Stimulated activated CD4-positive, alpha-beta T cell treated with anti-CD3 and anti-CD28 coated beads, Interleukin-4, amount 100 ng/mL, for 24 hours (primary cell): ENCODE results near the gene SLC37A4.
A peak's percentile ranks its signal among the peaks of the same experiment; 100 is the strongest.
"Not testable (repeated sequence)": the region's sequence is repeated elsewhere in the genome, so short reads cannot be mapped to it uniquely, and the experiment has no call there.

ENCODE experiments used
- DNase-seq: peaks from one replicate; pipeline ENCODE4 v3.0.0-alpha.2; 2020

The SLC37A4 gene

GRCh38 chr11:119030329-119031047 is at the start of gene SLC37A4:
SLC37A4 (minus strand) TSS chr11:119030877.
- peak; percentile 96 for DNase-seq

GRCh38 chr11:119078675-119079420 is 48.2 kb upstream of the SLC37A4 start:
- no peak for DNase-seq

GRCh38 chr11:119077839-119078238 is 47.2 kb upstream of the SLC37A4 start:
- DNase-seq, result no peak

GRCh38 chr11:119067371-119068222 is 36.9 kb upstream of the SLC37A4 start, which contains the start of gene VPS11:
VPS11 (plus strand) TSS chr11:119067818; CDS start chr11:119067824, 6 bp downstream.
- DNase-seq, result peak; percentile 99

- peak; percentile 52 for DNase-seq
These were observed 34.7 kb upstream of the SLC37A4 start for GRCh38 chr11:119065369-119065768.

- DNase-seq, result no peak
These were observed 32.1 kb upstream of the SLC37A4 start for GRCh38 chr11:119062779-119063178.

- no peak for DNase-seq
These were observed 30.6 kb upstream of the SLC37A4 start for GRCh38 chr11:119061256-119061655.

GRCh38 chr11:119059128-119059527 is 28.5 kb upstream of the SLC37A4 start:
- not testable (repeated sequence) for DNase-seq

GRCh38 chr11:119057000-119057769 is 26.5 kb upstream of the SLC37A4 start, which contains the start of gene HYOU1:
HYOU1 (minus strand) TSS chr11:119057205; CDS start chr11:119056160, 1,045 bp downstream.
- peak; percentile 99 for DNase-seq

- peak; percentile 42 for DNase-seq
These were observed 25.8 kb upstream of the SLC37A4 start for GRCh38 chr11:119056421-119056999.

- no peak for DNase-seq
These were observed 25.2 kb upstream of the SLC37A4 start for GRCh38 chr11:119055901-119056300.

- no peak for DNase-seq
These were observed 23.7 kb upstream of the SLC37A4 start for GRCh38 chr11:119054418-119054817.

GRCh38 chr11:119052163-119052814 is 21.6 kb upstream of the SLC37A4 start:
- DNase-seq, result no peak

GRCh38 chr11:119051440-119052162 is 20.9 kb upstream of the SLC37A4 start:
- DNase-seq, result no peak

GRCh38 chr11:119049081-119049480 is 18.4 kb upstream of the SLC37A4 start:
- DNase-seq, result no peak

- no peak for DNase-seq
These were observed 18.0 kb upstream of the SLC37A4 start for GRCh38 chr11:119048644-119049043.

GRCh38 chr11:119047205-119047604 is 16.5 kb upstream of the SLC37A4 start:
- no peak for DNase-seq

- DNase-seq, result no peak
These were observed 15.8 kb upstream of the SLC37A4 start for GRCh38 chr11:119046489-119046888.

GRCh38 chr11:119044708-119045107 is 14.0 kb upstream of the SLC37A4 start:
- no peak for DNase-seq

GRCh38 chr11:119042927-119043326 is 12.2 kb upstream of the SLC37A4 start:
- DNase-seq, result no peak
